Left hindlimb (tissue), 1 donor: ENCODE data around the gene FRAT2.
A peak's percentile ranks its signal among the peaks of the same experiment; 100 is the strongest.

Source experiments
- DNase-seq: peaks from one replicate; pipeline ENCODE4 v3.0.0-alpha.2; 2018

FRAT2 gene, protein sequence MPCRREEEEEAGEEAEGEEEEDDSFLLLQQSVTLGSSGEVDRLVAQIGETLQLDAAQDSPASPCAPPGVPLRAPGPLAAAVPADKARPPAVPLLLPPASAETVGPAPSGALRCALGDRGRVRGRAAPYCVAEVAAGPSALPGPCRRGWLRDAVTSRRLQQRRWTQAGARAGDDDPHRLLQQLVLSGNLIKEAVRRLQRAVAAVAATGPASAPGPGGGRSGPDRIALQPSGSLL

DNA sequence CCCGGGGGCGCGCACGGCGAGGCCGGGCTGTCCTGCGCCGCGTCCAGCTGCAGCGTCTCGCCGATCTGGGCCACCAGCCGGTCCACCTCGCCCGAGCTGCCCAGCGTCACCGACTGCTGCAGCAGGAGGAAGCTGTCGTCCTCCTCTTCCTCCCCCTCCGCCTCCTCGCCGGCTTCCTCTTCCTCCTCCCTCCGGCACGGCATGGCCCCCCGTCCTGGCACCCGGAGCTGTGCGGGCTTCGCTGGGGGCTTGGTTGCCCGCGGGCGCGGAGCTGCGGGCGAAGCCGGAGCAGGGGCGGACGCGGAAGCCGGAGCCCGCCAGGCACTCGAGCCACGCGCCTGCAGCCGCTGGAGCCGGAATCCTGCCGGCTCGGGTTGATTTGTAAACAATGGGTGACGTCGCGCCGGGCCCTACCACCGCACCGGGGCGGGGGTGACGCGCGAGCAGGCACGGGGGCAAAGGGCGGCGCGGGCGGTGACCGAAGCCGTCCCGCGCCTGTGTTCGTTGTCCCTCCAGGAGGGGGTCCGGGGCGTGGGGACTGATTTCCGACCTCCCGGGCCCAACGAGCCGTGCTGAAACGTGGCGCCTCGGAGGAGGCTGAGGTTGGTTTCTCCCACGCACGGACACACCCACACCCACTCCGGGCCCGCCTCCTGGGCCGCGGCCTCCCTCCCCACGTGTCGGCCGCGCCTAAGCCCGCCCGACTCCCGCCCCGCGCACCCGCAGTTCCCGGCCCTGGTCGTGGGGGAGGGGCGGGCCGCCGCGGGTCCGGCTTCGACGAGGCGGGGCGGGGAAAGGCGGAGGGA lies at the start of gene FRAT2:
Gene FRAT2 (minus strand): TSS at position 360 of the 806 bp plus-strand sequence. CDS start 157 bp downstream, at position 203.
- peak; percentile 95 for DNase-seq

DNA sequence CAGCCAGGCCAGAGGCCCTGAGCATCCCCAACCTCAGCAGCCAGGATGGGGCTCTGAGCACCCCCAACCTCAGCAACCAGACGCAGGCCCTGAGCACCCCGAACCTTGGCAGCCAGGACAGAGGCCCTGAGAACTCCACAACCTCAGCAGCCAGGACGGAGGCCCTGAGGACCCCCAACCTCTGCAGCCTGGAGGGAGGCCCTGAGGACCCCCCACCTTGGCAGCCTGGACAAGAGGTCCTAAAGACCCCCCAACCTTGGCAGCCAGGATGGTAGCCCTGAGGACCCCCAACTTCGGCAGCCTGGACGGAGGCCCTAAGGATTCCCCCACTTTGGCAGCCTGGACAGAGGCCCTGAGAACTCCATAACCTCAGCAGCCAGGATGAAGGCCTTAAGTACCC lies 49.6 kb upstream of the FRAT2 start:
- DNase-seq: no peak

DNA sequence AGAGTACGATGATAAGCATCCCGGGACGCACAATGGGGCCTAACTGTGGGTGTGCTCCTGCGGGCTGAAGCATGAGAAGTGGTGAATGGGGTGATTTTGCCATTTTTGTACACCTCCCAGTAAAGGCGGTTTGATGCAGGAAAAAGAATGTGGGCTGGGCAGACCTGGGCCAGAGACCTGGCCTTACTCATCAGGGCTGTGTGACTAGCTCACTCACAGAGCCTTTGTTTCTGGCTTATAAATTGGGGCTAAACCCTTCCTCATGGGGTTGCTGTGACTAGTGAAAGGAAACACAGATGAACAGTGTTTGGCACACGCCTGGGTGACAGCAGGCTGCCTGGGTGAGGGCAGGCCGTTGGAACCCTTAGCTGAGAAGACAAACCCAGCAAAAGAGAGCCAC lies 48.6 kb upstream of the FRAT2 start:
- DNase-seq: no peak

DNA sequence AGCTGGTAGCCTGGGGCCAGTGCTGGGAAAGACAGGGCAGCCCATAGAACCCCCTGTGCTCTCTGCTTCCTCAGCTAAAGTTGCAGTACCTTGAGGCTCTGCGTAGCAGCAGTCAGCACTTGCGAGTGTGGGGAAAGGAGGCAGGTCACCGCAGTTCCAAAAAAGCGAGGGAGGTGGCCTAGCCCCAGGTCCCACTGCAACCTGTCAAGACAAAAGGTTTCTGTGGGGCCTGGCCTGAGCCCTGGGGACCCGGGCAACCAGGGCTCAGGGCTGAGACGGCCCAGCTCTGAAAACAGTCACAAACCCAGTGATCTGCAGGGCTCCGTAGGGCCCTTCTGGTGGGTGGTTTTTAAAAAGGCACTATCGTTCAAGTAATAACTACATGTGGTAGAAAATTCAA lies 47.1 kb upstream of the FRAT2 start:
- no peak for DNase-seq

DNA sequence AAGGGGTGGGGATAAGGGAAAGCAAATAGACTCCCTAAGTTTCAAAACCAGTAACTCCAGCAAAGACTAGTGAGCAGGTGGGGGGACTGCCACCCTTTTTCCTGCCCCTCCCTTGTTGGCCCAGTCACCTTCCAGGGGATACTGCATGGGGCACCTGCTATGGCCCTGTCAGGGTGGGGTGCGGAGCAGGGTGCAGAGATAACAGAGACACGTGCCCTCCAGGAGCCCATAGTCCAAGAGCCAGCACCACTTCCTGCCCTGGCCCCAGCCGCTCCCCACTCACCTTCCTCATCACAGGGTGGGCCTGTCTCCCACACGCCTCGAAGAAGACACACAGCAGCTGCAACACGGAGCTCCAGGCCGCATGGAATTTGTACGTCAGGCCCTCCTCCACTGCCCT lies 46.0 kb upstream of the FRAT2 start:
- DNase-seq: no peak

DNA sequence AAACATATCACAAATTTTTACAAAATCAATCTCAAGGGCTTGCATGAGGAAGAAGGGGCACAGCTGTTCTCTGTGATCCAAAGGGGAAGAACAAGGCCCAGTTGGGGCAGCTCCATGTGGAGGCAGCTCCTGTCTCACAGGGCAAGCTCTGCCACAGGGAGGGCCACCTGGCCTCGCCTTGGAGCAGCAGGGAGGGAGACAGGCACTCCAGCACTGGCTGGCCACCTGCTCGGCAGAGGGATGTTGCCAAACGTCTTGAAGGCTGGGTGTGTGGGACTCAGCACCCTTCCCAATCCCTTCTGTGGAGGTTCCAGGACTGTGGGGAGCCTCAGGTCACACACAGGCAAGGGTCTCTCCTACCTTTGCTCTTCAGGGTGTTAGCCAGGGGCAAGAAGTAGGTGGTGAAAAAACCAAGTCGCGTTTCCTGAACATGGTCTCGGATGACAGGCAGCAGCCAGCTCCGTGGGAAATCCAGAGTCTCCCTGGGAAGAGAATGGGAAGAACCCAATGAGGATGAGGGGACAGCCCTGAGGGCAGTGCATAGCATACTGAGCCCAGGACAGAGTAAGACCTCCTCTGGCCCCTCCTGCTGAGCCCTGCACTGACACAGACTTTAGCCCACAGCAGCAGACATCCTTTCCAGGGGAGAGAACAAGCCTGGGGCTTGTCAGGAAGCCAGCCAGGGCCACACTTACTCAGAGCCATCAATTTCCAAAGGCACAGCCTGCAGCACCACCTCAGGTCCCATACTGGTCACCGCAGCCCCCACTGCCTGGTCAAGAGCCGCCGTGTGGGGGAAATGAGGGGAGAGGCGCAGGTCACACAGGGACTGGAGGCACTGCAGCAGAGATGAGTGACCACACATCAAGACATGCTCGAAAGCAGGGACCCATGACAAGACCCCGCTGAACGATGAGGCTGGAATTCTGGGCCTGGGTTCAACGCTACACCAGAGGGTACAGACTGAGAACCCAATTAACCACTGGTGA lies 44.7 kb upstream of the FRAT2 start:
- DNase-seq: no peak

DNA sequence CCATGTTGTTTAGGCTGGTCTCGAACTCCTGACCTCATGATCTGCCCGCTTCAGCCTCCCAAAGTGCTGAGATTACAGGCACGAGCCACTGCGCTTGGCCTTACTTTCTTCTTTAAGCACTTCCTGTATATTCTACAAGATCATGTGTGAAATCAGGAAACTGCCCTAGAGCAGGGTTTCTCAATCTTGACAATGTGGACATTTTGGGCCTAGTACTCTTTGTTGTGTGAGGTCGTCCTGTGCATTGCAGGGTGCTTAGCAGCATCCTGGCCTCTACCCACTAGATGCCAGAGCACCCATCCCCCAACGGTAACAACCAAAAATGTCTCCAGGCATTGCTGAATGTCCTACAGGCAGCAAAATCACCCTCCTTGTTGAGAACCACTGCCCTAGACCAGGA lies 41.9 kb upstream of the FRAT2 start:
- DNase-seq: no peak

DNA sequence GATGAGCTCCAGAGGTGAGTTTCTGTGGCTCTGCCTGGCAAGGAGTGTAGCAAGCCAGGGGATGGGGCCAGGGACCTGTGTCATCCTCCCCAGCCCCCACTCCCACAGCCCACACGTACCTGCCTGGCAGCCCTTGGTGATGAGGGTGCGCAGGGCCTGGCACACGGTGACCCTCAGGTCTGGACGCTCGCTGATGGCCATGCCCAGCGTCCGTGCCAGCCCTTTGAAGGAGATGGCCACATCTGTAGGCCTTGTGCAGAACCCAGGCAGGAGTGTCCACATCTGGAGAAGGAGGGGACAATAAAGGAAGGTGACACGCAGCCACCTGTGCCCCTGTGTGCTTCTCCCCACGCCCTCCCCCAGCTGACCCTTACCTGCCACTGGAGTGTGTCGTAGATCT lies 38.9 kb upstream of the FRAT2 start:
- DNase-seq: no peak

DNA sequence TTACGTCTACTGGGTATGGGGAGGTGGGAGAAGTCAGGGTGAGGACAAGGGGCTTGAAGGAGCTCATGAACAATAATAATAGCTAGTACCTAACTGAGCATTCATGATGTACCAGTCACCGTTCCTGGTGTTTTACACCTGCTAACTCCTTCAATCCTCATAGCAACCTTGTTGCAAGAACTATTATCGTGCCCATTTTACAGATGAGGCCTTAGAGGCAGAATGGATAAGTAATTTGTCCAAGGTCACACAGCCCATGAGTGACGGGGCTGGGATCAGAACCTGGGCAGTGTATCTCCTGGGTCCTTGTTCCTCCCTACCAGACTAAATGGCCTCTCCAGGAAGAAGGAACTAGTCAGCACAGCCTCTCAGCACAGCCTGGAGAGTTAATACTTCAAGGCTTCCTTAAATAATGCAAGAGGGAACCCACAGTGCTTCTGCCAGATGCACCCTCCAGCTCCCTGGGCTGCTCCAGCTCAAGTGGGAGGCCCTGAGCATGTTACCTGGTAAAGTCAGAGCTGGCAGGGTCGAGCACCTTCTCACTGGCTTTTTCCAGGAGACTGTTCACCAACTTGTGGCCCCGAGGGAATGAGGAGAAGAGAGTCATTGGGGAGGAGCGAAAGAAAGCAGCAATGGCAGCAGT lies 37.8 kb upstream of the FRAT2 start:
- no peak for DNase-seq

DNA sequence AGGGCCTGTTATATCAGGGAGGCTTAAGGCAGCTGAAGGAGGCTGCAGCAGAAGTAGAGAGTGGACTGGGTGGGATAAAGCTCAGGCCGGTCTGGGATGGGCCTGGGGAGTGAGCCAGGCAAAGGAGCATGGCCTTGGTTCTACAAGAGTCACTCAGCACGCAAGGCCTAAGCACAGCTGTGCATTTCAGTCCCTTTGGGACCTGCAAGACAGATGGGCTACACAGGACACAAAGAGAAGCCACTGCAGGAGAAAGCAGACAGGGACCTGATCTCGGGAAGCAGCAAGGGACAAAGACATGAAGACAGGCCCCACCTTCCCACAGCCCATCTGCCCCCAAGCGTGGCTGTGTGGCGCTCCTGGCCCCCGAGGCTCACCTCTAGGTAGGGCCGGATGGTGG lies 37.2 kb upstream of the FRAT2 start:
- DNase-seq: no peak

DNA sequence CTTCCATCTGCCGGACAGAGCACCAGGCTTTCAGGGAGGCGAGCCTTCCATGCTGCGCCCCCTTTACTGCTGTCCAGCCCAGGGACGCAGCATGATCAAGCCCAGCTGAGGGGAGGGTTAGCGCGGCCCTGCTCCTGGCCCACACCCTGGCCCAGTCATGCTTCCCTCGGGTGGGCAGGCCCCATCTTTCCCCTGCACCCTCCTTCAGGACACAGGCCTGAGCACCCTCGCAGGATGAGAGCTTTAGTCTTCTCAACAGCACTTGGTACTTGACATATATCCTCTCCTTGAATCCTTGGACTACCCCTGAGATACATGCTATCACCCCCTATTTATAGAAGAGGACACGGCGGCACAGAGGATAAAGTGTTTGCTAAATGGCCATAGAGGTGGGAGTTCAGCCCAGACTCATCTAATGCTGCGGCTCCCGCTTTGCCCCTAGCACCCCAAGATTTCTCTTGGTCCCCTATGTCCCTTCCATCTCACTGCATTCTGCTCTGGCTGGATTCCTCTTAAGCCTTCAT lies 32.7 kb upstream of the FRAT2 start:
- no peak for DNase-seq

DNA sequence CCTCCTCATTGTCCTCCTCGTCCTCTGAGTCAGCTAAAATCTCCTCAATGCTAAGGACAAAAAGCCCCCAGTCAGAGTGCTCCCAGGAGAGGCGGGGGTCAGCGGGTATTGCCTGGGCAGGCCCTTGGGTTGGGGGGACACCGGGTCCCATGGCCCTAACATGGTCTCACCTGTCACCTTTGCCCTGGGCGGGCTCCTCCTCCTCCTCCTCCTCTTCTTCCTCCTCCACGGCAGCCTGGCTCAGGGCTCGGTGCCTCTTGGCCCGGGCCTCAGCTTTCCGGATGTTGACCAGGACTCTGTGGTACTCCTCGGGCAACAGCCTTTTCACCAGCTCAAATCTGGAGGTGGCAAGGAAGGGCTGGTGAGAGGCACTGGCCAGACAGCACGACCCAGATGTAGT lies 32.0 kb upstream of the FRAT2 start:
- no peak for DNase-seq

DNA sequence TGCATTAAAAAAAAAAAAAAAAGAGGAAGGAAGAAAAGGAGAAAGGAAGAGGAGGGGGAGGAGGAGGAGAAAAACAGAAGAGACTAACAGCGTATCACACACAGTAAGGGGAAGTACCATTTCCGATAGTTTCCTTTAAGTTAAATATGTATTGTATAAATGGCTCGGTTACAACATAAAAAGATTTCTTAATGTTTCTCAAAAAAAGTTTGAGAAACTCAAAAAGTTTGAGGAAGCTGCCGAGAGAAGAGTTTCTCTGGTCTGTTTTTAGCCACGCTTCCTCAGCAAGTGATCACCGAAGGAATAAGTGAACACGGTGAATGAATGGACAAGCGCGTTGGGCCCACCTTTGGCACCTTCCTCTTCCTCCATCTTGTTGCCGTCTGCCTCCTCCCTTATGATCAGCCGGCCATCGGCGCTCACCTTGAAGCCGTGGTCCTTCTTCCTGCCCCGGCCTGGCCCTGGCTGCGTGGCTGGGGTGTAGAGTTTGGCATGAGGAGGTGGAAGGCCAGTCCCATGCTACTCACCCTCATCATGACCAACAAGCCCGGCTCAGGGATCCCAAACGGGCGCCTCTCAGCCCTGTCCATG lies 31.3 kb upstream of the FRAT2 start:
- DNase-seq: no peak

DNA sequence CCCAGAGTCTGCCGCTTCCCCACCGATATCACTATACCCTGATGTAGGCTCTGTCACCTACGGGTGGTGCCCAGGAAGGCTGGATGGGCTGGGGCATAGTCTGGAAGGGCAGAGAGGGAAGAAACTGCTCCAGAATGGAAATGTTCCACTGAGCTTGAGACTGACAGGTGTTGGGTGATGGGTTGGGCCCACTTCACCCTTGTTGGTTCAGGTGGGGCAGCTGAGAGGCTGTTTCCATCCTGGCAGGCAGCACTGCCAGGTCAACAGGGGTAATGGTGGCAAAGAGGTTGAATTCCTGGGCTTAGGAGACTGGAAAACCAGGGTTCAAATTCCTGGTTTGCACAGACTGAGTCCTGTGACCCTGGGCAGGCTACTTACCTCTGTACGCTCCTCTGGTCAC lies 28.5 kb upstream of the FRAT2 start:
- no peak for DNase-seq

DNA sequence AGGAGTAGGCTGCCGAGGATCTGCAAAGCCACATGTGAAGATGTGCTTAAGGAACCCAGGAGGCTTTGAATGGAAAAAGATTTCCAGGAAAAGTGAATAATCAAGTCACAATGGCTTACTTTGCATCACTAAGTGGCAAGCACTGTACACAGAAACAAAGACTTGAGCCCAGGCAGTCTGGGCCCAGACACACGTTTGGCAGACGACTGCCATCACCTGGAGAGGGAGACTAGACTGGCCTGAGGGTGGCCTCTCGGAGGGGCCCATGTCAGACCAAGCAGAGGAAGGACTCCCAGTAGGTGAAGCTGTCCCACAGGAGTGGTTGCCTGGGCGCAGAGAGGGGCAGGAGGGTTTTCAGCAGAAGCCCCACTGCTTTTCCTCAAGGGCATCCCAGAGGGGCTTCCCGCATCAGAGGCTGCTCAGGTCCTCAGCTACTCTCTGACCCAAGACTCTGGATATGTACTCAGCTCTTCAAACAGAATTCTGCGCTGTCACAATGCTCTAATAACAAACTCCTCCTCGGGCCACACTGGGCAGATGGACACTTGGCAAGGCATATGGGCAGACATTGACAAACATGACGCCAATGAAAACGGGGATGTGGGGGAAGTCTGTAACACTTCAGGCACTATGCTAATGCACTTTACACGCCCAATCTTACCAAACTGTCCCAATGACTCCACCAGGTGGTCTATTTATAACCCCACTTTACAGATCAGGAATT lies 27.9 kb upstream of the FRAT2 start:
- DNase-seq: no peak

DNA sequence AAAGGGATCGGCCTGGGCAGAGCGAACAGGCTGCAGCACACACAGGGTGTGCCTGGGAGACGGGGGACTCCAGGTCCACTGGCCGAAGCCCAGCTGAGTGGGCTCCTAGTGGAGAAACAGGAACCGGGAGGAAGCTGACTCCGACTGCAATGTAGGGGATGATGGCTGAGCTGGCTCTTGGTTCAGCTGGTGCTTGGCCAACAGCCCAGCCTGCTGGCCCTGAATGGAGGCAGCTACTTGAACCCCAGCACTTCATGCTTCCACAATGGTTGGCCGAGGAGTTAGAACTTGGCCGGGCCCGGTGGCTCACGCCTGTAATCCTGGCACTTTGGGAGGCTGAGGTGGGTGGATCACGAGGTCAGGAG lies 27.0 kb upstream of the FRAT2 start:
- no peak for DNase-seq

DNA sequence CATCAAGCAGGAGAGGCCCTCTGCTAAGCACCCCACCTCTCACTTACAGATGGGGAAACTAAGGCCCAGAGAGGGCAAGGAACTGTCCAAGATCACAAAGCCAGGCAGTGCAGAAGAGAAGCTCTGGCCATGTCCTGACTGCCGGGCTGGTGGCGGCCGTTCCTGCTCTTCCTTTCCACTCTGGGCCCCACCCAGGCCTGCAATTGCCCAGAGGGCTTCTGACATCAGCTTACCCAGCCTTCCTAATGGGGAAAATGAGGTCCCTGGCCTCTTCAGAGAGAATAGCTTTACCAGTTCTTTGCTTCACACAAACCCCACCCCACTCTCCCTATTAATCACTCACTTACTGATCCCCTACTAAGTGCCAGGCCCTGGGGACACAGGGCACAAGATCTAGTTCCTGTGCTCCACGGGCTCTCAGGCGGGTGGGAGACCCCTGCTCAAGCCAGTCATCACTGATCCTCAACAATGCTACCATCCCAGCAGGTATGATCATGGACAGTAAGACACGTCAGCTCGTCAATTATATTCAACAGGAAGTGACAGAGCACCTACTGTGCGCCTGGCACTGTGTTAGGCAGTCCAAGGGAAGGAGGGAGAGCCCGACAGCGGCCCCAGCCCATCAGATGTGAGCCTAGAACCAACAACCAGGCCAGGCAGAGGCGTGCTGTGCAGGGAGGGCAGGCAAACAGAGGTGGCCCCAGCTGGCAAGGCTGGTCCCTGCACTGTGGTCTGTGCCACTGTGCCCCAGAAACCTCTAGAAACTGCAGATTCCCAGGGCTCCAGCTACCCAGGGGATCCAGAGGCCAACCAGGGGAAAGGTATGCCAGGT lies 26.4 kb upstream of the FRAT2 start:
- no peak for DNase-seq

DNA sequence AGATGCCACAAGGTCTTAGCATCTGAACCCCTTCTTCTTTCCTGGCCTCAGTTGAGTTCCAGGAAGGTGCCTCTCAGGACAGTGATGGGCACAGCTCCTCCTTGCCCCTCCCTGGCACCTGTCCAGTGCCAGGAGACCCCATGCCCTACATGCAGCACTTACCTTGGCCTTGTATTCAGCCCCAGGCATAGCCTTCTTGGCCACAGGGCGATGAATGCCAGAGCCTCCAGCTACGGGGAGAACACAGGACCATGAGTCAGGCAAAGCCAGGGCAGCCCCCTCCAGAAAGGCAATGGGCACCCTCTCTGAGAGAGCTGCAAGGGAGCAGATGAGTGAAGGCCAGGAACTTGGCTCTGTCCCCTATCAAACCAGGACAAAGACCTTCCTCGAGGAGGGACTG lies 24.3 kb upstream of the FRAT2 start:
- no peak for DNase-seq

DNA sequence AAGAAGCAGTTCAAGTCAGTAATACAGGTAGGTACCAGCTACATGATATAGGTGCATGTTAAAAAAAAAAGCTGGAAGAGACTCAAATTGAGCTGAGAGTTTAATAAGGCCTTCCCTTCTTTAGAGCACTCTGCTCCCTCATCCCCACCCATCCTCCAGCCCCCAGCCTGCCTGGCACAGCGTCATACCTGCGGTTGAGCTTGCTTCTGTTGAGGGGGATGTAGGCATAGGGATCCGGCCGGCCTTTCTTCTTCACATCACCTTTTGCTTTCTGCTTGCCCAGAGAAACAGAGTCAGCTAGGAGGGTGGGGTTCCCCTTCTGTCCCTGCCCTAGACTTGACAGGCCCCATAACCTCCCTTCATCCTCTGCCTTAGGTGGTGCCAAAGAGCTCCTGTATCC lies 23.8 kb upstream of the FRAT2 start:
- no peak for DNase-seq

DNA sequence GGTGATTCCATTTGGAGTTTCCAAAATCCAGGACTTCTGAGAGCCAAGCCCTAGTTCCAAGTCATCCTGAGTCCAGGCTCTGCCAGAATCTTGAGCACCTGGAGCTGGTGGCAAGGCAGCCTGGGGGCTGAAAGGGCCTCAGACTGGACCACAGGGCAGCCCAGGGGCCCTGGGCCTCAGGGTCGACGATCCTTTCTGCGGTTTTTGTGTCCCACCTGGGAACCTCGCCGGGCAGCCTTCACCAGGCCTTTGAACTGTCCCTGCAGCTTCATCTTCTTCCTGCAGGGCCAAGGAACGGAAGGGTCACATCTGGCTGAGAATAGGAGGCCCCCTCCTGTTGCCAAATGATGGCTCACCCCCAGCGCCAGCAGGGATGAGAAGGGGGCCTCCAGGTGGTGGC lies 22.4 kb upstream of the FRAT2 start:
- no peak for DNase-seq
